Activated CD4-positive, alpha-beta T cell treated with anti-CD3 and anti-CD28 coated beads, Interleukin-2, amount 10 ng/mL, durations not matched to agents 24 days and 14 days (primary cell): ENCODE results near the gene ILF2. TPM values are rescaled to one million over a fixed set of nuclear protein-coding genes. Genes with fewer than 3 reads are reported as not detected.
A peak's percentile ranks its signal among the peaks of the same experiment; 100 is the strongest.

Experiments
- DNase-seq: peaks from one replicate; pipeline ENCODE4 v3.0.0; 2022
- H3K27ac Mint-ChIP-seq: one replicate; pipeline ENCODE4 v1.8.0; 2022; ENCODE audit warnings: mild to moderate bottlenecking, mixed read lengths
- H3K27me3 Mint-ChIP-seq: one replicate; pipeline ENCODE4 v1.8.0; 2022; ENCODE audit warnings: mixed read lengths
- H3K36me3 Mint-ChIP-seq: one replicate; pipeline ENCODE4 v1.8.0; 2022; ENCODE audit warnings: low read depth, mild to moderate bottlenecking, mixed read lengths
- H3K4me1 Mint-ChIP-seq: one replicate; pipeline ENCODE4 v1.8.0; 2021; ENCODE audit warnings: mixed read lengths
- H3K4me3 Mint-ChIP-seq: one replicate; pipeline ENCODE4 v1.8.0; 2022; ENCODE audit warnings: mild to moderate bottlenecking, moderate library complexity, mixed read lengths
- H3K9me3 Mint-ChIP-seq: one replicate; pipeline ENCODE4 v1.8.0; 2021; ENCODE audit warnings: mixed read lengths
- intact Hi-C: fragments of 100-400 bp; cut with micrococcal nuclease; formaldehyde crosslinking; loops from one replicate; pipeline ENCODE4 v1.15.1; 2023
- total RNA-seq: library from RNA; stranded (reverse); gene quantifications from 2 replicates; pipeline ENCODE4 v1.2.3, GENCODE V29; 2022

ILF2 gene
- total RNA-seq, 1 donor from 2014 or later: 377 TPM

DNA sequence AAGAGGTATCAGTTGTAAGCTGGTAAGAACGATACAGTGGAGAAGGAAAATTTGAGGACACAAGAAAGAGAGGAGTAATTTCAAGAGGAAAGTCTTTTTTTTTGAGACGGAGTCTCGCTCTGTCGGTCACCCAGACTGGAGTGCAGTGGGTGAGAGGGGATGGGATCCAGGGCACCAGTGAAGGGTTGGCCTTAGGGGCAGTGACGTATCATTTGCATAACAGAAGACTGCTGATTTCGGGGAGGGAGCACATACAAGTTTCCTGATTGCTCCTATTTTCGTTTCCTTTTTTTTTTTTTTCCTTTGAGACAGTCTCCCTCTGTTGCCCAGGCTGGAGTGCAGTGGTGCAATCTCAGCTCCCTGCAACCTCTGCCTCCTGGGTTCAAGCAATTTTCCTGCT, 47.7 kb downstream of the ILF2 start:
- H3K27ac Mint-ChIP-seq: no peak overlapping the region
- no peaks in the 10 kb centered on the region for H3K27me3 Mint-ChIP-seq
- H3K4me3 Mint-ChIP-seq: no peak overlapping the region
- H3K36me3 Mint-ChIP-seq: no peaks in the 10 kb centered on the region
- intact Hi-C loops: no loop called here
- H3K9me3 Mint-ChIP-seq: no peaks in the 10 kb centered on the region
- H3K4me1 Mint-ChIP-seq: no peaks in the 10 kb centered on the region
- no peak for DNase-seq

- no peak overlapping the region for H3K4me3 Mint-ChIP-seq
- intact Hi-C loops: no loop called here
Measured at GRCh38 chr1:153619171-153619570, 51.6 kb downstream of the ILF2 start.

DNA sequence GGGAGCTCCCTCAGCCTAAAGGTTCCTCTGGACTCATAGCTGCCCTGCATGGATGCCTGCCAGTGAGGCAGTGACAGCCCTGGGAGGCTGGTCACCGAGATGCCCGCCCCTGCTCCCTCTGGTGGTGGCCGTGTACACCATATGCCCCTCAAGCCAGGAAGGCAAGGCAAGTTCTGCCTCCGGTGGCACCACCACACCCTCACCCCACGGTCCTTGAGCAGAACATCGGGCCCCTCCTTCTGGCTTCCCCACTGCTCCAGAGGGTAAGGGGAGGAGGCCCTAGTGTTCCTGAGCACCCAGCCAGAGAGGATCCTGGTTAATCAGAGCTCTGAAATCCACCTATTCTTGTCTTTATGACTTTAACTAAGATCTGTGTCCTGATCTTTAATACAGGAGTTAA, 53.1 kb downstream of the ILF2 start:
- Mint-ChIP-seq H3K27me3 (no peaks in the 10 kb centered on the region), H3K36me3 (no peaks in the 10 kb centered on the region), H3K9me3 (no peaks in the 10 kb centered on the region), H3K4me1 (peaks cover 8% of the 10 kb centered on the region), H3K27ac (no peak overlapping the region), H3K4me3 (no peak overlapping the region)
- DNase-seq: peak; percentile 93
- intact Hi-C loops: loop anchor here (1.0 to 2.0 kb wide), 4 partner anchors 45 to 106 kb away; no protein-coding TSS in a partner anchor

More at GRCh38 chr1:153619171-153619570, 51.6 kb downstream of the ILF2 start:
- DNase-seq: no peak
- Mint-ChIP-seq H3K27me3 (no peaks in the 10 kb centered on the region), H3K9me3 (no peaks in the 10 kb centered on the region), H3K4me1 (peaks cover 8% of the 10 kb centered on the region), H3K27ac (no peak overlapping the region), H3K36me3 (no peaks in the 10 kb centered on the region)

GRCh38 chr1:153616917-153617311, 53.9 kb downstream of the ILF2 start:
- Mint-ChIP-seq H3K9me3 (no peaks in the 10 kb centered on the region), H3K4me1 (peaks cover 8% of the 10 kb centered on the region), H3K27me3 (no peaks in the 10 kb centered on the region), H3K4me3 (no peak overlapping the region), H3K27ac (peak overlapping the region; percentile 32), H3K36me3 (no peaks in the 10 kb centered on the region)
- DNase-seq: no peak
- intact Hi-C loops: loop anchor here (1.0 to 2.0 kb wide), 4 partner anchors 45 to 106 kb away; no protein-coding TSS in a partner anchor

DNA sequence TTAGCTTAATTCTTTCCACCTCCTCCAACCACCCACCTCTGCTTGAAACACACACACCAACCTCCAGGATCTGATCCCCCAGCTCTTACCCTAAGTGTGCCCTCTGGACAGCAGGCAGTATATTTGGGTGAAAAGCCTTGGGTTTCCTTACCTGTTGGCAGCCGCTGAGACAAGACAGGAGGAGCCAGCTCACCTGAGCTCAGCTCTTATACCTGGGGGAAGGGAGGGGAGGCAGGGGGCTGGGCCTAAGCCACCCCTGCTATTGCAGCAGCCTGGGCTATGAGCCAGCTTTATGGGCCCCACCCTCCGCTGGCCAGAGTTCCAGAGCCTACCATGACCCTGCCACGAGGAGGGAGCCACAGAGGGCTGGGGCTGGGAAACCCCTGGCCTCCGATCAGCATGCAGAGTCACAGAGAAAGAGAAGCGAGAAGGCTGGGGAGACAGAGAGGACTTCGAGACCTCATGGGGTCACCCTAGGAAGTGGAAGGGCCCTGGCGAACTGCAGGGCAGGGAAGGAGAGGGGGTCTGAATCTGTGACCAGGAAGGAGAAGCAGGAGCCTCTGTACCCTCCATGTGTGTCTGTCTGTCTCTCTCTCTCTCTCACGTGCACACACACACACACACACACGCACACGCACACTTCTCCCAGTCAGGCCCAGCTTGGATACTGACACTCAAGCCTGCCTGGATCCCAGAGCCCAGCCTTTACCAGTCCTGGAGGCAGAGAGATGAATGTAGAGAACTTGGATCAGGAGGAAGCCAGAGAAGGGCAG, 54.5 kb downstream of the ILF2 start, which contains the start of gene S100A14:
S100A14 (minus strand) TSS at position 182 of the 773 bp plus-strand sequence. CDS start 467 bp downstream, outside the sequence.
- no peaks in the 10 kb centered on the region for H3K36me3 Mint-ChIP-seq
- H3K27ac Mint-ChIP-seq: peak within 1 kb of the TSS; percentile 32

DNA sequence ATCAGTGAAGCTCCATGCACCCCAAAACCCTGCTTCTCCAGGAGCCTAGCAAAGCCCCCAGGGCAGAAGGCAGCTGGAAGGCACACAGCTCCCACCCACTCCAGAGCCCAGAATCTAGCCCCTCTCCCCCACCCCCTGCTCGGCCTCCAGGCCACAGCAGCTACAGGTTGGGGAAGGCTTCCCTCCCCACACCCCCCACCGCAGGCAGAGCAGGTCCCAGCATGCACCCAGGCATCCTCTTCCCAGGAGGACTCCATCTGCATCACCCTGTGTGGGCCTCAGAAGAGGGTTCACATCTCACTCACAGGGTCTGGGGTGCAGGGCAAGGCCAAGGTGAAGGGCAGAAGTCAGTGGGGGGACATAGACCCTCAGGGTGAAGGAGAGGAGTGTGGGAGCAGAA, 55.4 kb downstream of the ILF2 start:
- no peaks in the 10 kb centered on the region for H3K36me3 Mint-ChIP-seq
- H3K27me3 Mint-ChIP-seq: no peaks in the 10 kb centered on the region
- intact Hi-C loops: no loop called here
- no peak overlapping the region for H3K27ac Mint-ChIP-seq
- H3K4me3 Mint-ChIP-seq: no peak overlapping the region
- DNase-seq: no peak
- no peaks in the 10 kb centered on the region for H3K9me3 Mint-ChIP-seq
- peaks cover 8% of the 10 kb centered on the region for H3K4me1 Mint-ChIP-seq

More for the DNA sequence above, 54.5 kb downstream of the ILF2 start, which contains the start of gene S100A14:
- Mint-ChIP-seq H3K4me1 (peaks cover 8% of the 10 kb centered on the region), H3K4me3 (no peak within 1 kb of the TSS), H3K27me3 (no peaks in the 10 kb centered on the region), H3K9me3 (no peaks in the 10 kb centered on the region)
- no peak for DNase-seq
- intact Hi-C loops: loop anchor here (2.0 kb wide), 1 partner anchor 84 kb away; no protein-coding TSS in a partner anchor

- no peak for DNase-seq
- Mint-ChIP-seq H3K36me3 (no peaks in the 10 kb centered on the region), H3K4me3 (no peak overlapping the region), H3K27ac (no peak overlapping the region), H3K4me1 (peaks cover 8% of the 10 kb centered on the region), H3K27me3 (no peaks in the 10 kb centered on the region), H3K9me3 (no peaks in the 10 kb centered on the region)
- intact Hi-C loops: no loop called here
Measured at GRCh38 chr1:153614906-153615305, 55.9 kb downstream of the ILF2 start.

DNA sequence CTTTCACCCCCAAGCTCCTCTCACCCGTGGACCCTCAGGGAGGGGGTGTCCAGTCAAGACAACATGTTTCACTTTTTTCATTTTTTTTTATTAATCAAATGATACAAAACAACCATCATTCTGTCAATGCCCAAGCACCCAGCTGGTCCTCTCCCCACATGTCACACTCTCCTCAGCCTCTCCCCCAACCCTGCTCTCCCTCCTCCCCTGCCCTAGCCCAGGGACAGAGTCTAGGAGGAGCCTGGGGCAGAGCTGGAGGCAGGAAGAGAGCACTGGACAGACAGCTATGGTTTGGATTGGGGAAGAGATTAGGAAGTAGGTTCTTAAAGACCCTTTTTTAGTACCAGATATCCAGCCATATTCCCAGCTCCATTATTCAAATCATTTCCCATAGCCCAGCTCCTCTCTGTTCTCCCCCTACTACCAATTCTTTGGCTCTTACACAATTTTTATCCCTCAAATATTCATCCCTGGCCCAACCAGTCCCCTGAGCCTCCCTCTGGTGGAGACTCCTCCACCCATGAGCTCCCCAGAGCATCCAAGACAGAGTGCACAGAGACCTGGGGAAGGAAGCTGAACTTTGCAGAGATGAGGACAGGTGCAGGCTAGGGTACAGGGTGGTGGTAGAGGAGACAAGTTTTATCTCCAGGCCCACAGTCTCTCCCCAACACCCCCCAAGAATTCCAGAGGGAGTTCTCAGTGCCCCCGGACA, 56.4 kb downstream of the ILF2 start:
- no peaks in the 10 kb centered on the region for H3K36me3 Mint-ChIP-seq
- H3K4me3 Mint-ChIP-seq: no peak overlapping the region
- H3K27ac Mint-ChIP-seq: no peak overlapping the region
- intact Hi-C loops: no loop called here
- DNase-seq: no peak
- peaks cover 8% of the 10 kb centered on the region for H3K4me1 Mint-ChIP-seq
- H3K27me3 Mint-ChIP-seq: no peaks in the 10 kb centered on the region
- H3K9me3 Mint-ChIP-seq: no peaks in the 10 kb centered on the region

- Mint-ChIP-seq H3K4me1 (peaks cover 8% of the 10 kb centered on the region), H3K9me3 (no peaks in the 10 kb centered on the region), H3K4me3 (no peak overlapping the region), H3K27ac (no peak overlapping the region), H3K27me3 (no peaks in the 10 kb centered on the region), H3K36me3 (no peaks in the 10 kb centered on the region)
- intact Hi-C loops: no loop called here
- no peak for DNase-seq
Measured at GRCh38 chr1:153613406-153613805, 57.4 kb downstream of the ILF2 start.

- Mint-ChIP-seq H3K4me3 (no peak within 1 kb of the TSS), H3K27ac (no peak within 1 kb of the TSS), H3K36me3 (no peaks in the 10 kb centered on the region), H3K4me1 (peaks cover 8% of the 10 kb centered on the region), H3K27me3 (no peaks in the 10 kb centered on the region), H3K9me3 (no peaks in the 10 kb centered on the region)
- no peak for DNase-seq
- intact Hi-C loops: no loop called here
Measured at GRCh38 chr1:153612755-153613331, 58.0 kb downstream of the ILF2 start, which contains the start of gene S100A16. Gene S100A16 (minus strand): TSS chr1:153613137. CDS start chr1:153608151, 4,986 bp downstream.

DNA sequence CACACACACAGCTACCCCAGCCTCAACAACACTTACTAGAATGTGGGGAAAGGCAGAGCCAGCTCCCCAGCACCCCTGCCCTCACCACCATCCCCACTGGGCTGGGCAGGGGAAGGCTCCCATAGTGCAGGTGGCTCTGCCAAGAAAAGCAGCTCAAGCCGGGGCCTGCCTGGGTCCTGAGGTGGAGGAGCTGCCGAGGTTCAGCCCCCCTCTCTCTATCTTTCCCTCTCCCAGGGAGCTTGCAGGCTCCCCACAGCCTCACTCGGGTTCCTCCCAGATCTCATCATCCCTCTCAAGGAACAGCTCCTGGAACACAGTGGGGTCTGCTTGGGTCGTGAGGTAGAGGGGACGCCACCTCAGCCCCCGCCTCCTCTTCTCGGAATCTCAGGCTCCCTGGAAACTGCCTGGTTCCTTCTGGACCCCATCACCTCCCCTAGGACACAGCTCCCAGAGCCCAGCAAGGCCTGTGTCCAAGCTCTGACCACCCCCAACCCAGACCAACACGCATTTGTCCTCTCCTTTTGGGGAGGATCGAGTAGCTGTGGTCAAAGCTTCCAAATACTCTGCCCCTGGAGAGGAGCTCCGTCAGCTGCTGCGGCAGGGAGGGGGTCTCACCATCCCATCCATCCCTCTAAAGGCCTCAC, 58.6 kb downstream of the ILF2 start:
- DNase-seq: no peak
- intact Hi-C loops: no loop called here
- H3K4me3 Mint-ChIP-seq: no peak overlapping the region
- H3K36me3 Mint-ChIP-seq: no peaks in the 10 kb centered on the region
- no peaks in the 10 kb centered on the region for H3K9me3 Mint-ChIP-seq
- H3K4me1 Mint-ChIP-seq: peaks cover 4% of the 10 kb centered on the region
- H3K27ac Mint-ChIP-seq: no peak overlapping the region
- no peaks in the 10 kb centered on the region for H3K27me3 Mint-ChIP-seq
